ENCODE results near the gene DNAH11. TPM values are rescaled to one million over a fixed set of nuclear protein-coding genes. Genes with fewer than 3 reads are reported as not detected.

Gene DNAH11
- total and polyA plus RNA-seq, 4 donors: 0.05 to 0.50 (median 0.11) TPM

DNA sequence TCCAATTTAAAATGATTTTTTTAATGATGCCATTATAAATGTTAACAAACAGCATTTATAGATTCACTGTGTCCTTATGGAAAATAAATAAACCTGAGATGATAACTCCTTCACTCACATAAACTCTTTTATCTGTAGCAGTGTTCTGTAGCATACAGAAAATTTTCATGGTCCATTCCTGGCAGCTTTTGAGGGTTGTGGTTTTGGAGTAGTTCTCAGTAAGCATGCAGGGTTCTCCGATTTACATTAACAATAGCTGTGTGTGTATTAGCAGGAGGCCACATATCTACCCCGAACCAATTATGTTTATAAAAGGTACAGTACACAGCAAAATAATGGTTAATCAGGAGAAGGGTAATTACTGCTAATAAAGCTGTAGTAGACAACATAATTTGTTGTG is 240.2 kb downstream of the DNAH11 start:
- no peak for DNase-seq (ENCODE audit: low spot score)
- Histone ChIP-seq H3K9ac (ENCODE audit: low read depth in 1 of 2, low read length in 2 of 2) (no peak overlapping the region), H3K27me3 (ENCODE audit: control insufficient read depth in 4 of 4, insufficient read depth in 4 of 4, low read length in 3 of 4) (no peaks in the 10 kb centered on the region), H3K27ac (ENCODE audit: low read depth in 1 of 2, low read length in 2 of 2) (no peak overlapping the region), H3K9me3 (ENCODE audit: control insufficient read depth in 4 of 4, low read length in 3 of 4) (no peaks in the 10 kb centered on the region), H3K36me3 (ENCODE audit: control insufficient read depth in 4 of 4, insufficient read depth in 3 of 4, low read depth in 1 of 4, low read length in 3 of 4) (no peaks in the 10 kb centered on the region), H3K4me1 (ENCODE audit: control insufficient read depth in 4 of 4, insufficient read depth in 4 of 4, low read length in 3 of 4) (no peaks in the 10 kb centered on the region), H3K4me3 (ENCODE audit: low read depth in 1 of 3, low read length in 3 of 3) (no peak overlapping the region)
- no peak for TF ChIP-seq GABPA (IDR thresholded peaks at IDR 0.05 in 1 of 2, conservative IDR thresholded peaks at IDR 0.05 in 1 of 2)
- no peak for TF ChIP-seq ZBTB33 (IDR thresholded peaks at IDR 0.05)
- no peak for TF ChIP-seq MAX (IDR thresholded peaks at IDR 0.05)
- no peak for TF ChIP-seq RAD21 (IDR thresholded peaks at IDR 0.05)
- TF ChIP-seq NR2F2 (IDR thresholded peaks at IDR 0.05): no peak
- TF ChIP-seq ATF3 (IDR thresholded peaks at IDR 0.05): no peak
- no peak for TF ChIP-seq FOXA1 (IDR thresholded peaks at IDR 0.05)
- no peak for TF ChIP-seq YY1 (IDR thresholded peaks at IDR 0.05)
- TF ChIP-seq, protein P1, sequence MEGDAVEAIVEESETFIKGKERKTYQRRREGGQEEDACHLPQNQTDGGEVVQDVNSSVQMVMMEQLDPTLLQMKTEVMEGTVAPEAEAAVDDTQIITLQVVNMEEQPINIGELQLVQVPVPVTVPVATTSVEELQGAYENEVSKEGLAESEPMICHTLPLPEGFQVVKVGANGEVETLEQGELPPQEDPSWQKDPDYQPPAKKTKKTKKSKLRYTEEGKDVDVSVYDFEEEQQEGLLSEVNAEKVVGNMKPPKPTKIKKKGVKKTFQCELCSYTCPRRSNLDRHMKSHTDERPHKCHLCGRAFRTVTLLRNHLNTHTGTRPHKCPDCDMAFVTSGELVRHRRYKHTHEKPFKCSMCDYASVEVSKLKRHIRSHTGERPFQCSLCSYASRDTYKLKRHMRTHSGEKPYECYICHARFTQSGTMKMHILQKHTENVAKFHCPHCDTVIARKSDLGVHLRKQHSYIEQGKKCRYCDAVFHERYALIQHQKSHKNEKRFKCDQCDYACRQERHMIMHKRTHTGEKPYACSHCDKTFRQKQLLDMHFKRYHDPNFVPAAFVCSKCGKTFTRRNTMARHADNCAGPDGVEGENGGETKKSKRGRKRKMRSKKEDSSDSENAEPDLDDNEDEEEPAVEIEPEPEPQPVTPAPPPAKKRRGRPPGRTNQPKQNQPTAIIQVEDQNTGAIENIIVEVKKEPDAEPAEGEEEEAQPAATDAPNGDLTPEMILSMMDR (IDR thresholded peaks at IDR 0.05; ENCODE audit: low read depth, low read length, missing input control): no peak
- TF ChIP-seq TAF1 (conservative IDR thresholded peaks at IDR 0.05): no peak
- TF ChIP-seq SP1 (IDR thresholded peaks at IDR 0.05): no peak
- TF ChIP-seq HNF4A (conservative IDR thresholded peaks at IDR 0.05): no peak
- WGBS: 70% methylated on average over 2 of the region's 2 CpGs

GRCh38 chr7:21784989-21785388 is 242.2 kb downstream of the DNAH11 start:
- H3K9ac ChIP-seq (ENCODE audit: low read depth in 1 of 2, low read length in 2 of 2): no peak overlapping the region
- TF ChIP-seq HNF4G (IDR thresholded peaks at IDR 0.05) (no peak), FOXA1 (IDR thresholded peaks at IDR 0.05) (no peak), SP1 (IDR thresholded peaks at IDR 0.05) (no peak), REST (IDR thresholded peaks at IDR 0.05) (no peak), ZBTB33 (IDR thresholded peaks at IDR 0.05) (no peak), JUND (IDR thresholded peaks at IDR 0.05) (no peak), GABPA (IDR thresholded peaks at IDR 0.05 in 1 of 2, conservative IDR thresholded peaks at IDR 0.05 in 1 of 2) (no peak), HNF4A (conservative IDR thresholded peaks at IDR 0.05) (no peak), NR2F2 (IDR thresholded peaks at IDR 0.05) (no peak), ATF3 (IDR thresholded peaks at IDR 0.05) (no peak), RXRA (IDR thresholded peaks at IDR 0.05) (no peak), TAF1 (conservative IDR thresholded peaks at IDR 0.05) (no peak), MAX (IDR thresholded peaks at IDR 0.05) (no peak), YY1 (IDR thresholded peaks at IDR 0.05) (no peak), RAD21 (IDR thresholded peaks at IDR 0.05) (no peak), EGR1 (IDR thresholded peaks at IDR 0.05; ENCODE audit: low read depth in 2 of 2) (no peak), FOXA2 (IDR thresholded peaks at IDR 0.05) (no peak)
- TF ChIP-seq, protein P1 (IDR thresholded peaks at IDR 0.05; ENCODE audit: low read depth, low read length, missing input control): no peak
- H3K9me3 ChIP-seq (ENCODE audit: control insufficient read depth in 4 of 4, low read length in 3 of 4): no peaks in the 10 kb centered on the region
- no peak for DNase-seq (ENCODE audit: low spot score)
- H3K4me1 ChIP-seq (ENCODE audit: control insufficient read depth in 4 of 4, insufficient read depth in 4 of 4, low read length in 3 of 4): no peaks in the 10 kb centered on the region
- no peak overlapping the region for H3K4me3 ChIP-seq (ENCODE audit: low read depth in 1 of 3, low read length in 3 of 3)
- H3K27ac ChIP-seq (ENCODE audit: low read depth in 1 of 2, low read length in 2 of 2): no peak overlapping the region
- no peaks in the 10 kb centered on the region for H3K27me3 ChIP-seq (ENCODE audit: control insufficient read depth in 4 of 4, insufficient read depth in 4 of 4, low read length in 3 of 4)
- WGBS: 83% methylated on average over 4 of the region's 4 CpGs
- H3K36me3 ChIP-seq (ENCODE audit: control insufficient read depth in 4 of 4, insufficient read depth in 3 of 4, low read depth in 1 of 4, low read length in 3 of 4): no peaks in the 10 kb centered on the region

Measured in liver (tissue), 9 donors.